ENCODE measurements around the gene DSG4. TPM values are rescaled to one million over a fixed set of nuclear protein-coding genes. Genes with fewer than 3 reads are reported as not detected.

Gene DSG4, protein sequence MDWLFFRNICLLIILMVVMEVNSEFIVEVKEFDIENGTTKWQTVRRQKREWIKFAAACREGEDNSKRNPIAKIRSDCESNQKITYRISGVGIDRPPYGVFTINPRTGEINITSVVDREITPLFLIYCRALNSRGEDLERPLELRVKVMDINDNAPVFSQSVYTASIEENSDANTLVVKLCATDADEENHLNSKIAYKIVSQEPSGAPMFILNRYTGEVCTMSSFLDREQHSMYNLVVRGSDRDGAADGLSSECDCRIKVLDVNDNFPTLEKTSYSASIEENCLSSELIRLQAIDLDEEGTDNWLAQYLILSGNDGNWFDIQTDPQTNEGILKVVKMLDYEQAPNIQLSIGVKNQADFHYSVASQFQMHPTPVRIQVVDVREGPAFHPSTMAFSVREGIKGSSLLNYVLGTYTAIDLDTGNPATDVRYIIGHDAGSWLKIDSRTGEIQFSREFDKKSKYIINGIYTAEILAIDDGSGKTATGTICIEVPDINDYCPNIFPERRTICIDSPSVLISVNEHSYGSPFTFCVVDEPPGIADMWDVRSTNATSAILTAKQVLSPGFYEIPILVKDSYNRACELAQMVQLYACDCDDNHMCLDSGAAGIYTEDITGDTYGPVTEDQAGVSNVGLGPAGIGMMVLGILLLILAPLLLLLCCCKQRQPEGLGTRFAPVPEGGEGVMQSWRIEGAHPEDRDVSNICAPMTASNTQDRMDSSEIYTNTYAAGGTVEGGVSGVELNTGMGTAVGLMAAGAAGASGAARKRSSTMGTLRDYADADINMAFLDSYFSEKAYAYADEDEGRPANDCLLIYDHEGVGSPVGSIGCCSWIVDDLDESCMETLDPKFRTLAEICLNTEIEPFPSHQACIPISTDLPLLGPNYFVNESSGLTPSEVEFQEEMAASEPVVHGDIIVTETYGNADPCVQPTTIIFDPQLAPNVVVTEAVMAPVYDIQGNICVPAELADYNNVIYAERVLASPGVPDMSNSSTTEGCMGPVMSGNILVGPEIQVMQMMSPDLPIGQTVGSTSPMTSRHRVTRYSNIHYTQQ
- total RNA-seq: not detected in 2 replicates

GRCh38 chr18:31376477-31376876, at the start of gene DSG4:
DSG4 (plus strand) TSS chr18:31376777; CDS start chr18:31376912, 135 bp downstream.

GRCh38 chr18:31447530-31448191, 71.1 kb downstream of the DSG4 start, which contains the start of gene DSG3:
DSG3 (plus strand) TSS chr18:31447741; CDS start chr18:31447878, 137 bp downstream.

Other genes starting within 250 kb of the DSG4 start
- gene DSC1, start 213.9 kb upstream of the DSG4 start, total RNA-seq: not detected in 2 replicates
- gene DSG1, start 58.6 kb upstream of the DSG4 start, total RNA-seq: not detected in 2 replicates
- not detected in 2 replicates for gene DSG3, start 71.0 kb downstream of the DSG4 start, total RNA-seq
- gene DSG2, start 121.4 kb downstream of the DSG4 start, total RNA-seq: 6.2 and 15.0 TPM in 2 replicates
- not detected in 2 replicates for gene TTR, start 215.1 kb downstream of the DSG4 start, total RNA-seq

Data from dermis lymphatic vessel endothelial cell (primary cell).